DOHH2 (cell line): ENCODE measurements around the gene EN2.

Experiments used
- CTCF ChIP-seq: fragments of 200-600 bp; sonication (generic); IDR thresholded peaks from one replicate; pipeline ENCODE4 v1.5.1; 2014; ENCODE audit warnings: antibody characterized with exemption, mild to moderate bottlenecking, low read depth, low read length; ENCODE audit not compliant: poor library complexity, severe bottlenecking
- EZH2phosphoT487 ChIP-seq: fragments of 200-600 bp; sonication (generic); IDR thresholded peaks from 2 replicates; pipeline ENCODE4 v1.6.1; 2017; ENCODE audit warnings: borderline replicate concordance, mild to moderate bottlenecking, antibody characterized with exemption, low read length, moderate library complexity, mixed read lengths

- TF ChIP-seq CTCF, result no peak
- TF ChIP-seq EZH2phosphoT487, result no peak
These were observed 3.5 kb upstream of the EN2 start for GRCh38 chr7:155454183-155455112.
